ENCODE data around the gene PPP4R4.
"Not testable (repeated sequence)": the region's sequence is repeated elsewhere in the genome, so short reads cannot be mapped to it uniquely, and the experiment has no call there.

Gene PPP4R4

DNA sequence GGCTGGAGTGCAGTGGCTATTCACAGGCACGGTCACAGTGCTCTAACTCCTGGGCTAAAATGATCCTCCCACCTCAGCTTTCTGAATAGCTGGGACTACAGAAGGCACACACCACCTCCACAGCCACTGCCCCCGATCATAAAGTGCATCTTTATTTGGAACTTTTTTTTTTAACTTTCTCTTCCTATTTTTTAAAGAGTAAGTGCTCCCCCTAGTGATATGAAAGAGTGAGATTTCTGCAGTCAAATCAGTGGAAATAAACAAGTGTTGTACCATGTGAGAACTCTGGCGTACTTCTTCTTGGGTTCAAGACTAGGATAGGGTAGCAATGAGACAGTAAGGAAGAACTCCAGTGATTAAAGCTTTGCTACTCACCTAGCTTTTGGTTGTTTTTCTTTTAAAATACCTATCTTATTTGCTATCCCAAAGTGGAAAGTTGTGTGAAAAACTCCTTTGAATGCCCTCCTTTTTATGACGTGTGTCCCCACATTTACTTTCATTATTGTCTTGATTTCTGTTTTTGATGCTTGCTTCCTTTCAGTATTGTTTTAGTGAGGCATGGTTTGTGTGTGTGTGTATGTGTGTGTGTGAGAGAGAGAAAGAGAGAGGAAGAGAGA lies 6.6 kb downstream of the PPP4R4 start:
- DNase-seq, result peak; percentile 46

DNA sequence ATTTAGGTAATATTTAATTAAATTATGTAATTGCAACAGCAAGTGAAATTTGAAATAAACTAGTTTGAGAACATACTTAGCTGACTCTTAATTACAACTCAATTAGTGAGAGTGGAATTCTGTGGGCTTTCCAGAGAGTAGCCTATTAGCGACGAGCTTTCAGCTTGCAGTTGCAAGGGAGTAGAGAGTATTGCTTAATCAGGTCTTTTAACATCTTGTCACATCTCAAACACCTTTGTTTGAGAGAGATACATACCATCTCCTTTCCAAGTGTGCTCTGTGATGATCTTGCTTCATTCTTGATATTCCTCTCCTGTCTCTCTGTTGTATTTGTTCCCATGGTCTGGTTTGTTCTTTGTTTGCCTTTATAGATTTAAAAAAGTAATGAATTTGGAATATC lies 7.7 kb downstream of the PPP4R4 start:
- DNase-seq, result no peak

GRCh38 chr14:94192536-94192935 lies 18.4 kb downstream of the PPP4R4 start:
- no peak for DNase-seq

DNA sequence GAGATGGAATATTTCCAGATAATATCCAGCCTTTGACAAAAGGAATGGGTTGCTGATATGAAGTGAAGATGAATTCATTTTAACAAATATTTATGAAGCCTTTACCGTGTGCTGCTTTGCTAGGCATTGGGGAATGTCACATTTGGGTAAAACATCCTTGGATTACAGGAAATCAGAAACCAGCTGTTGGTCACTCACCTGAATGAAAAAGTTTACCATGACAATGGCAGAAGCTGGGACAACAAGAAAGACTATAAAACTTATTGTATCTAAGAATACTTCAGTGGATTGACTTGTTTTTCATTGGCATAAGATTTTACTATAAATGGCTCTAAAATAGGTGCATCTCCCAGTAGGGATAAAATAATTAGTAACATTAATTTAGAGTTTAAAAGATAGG lies 19.7 kb downstream of the PPP4R4 start:
- no peak for DNase-seq

- no peak for DNase-seq
Observed at GRCh38 chr14:94196057-94196456, 21.9 kb downstream of the PPP4R4 start.

GRCh38 chr14:94203473-94204210 lies 29.5 kb downstream of the PPP4R4 start:
- peak; percentile 30 for DNase-seq

GRCh38 chr14:94213021-94213420 lies 38.9 kb downstream of the PPP4R4 start:
- peak; percentile 82 for DNase-seq

DNA sequence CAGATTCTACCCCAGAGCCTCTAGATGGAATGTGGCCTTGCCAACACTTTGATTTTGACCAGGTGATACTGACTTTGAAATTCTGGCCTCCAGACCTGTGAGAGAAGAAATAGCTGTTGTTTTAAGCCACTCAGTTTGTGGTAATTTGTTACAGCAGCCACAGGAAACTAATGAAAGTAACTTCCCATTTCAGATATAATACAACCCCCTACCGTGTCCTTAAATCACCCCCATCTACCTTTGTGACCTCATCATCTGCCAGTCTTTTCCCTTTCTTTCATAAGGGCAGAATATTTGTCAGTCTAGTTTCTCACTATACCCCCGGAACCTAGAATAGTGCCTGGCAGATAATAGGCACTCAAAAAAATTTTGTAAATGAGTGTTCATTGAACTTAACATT lies 39.6 kb downstream of the PPP4R4 start:
- DNase-seq, result no peak

- DNase-seq, result no peak
Observed at GRCh38 chr14:94217116-94217515, 43.0 kb downstream of the PPP4R4 start.

- not testable (repeated sequence) for DNase-seq
Observed at GRCh38 chr14:94218198-94218886, 44.2 kb downstream of the PPP4R4 start.

- no peak for DNase-seq
Observed at GRCh38 chr14:94224040-94224439, 49.9 kb downstream of the PPP4R4 start.

- no peak for DNase-seq
Observed at GRCh38 chr14:94225460-94226378, 51.6 kb downstream of the PPP4R4 start.

DNA sequence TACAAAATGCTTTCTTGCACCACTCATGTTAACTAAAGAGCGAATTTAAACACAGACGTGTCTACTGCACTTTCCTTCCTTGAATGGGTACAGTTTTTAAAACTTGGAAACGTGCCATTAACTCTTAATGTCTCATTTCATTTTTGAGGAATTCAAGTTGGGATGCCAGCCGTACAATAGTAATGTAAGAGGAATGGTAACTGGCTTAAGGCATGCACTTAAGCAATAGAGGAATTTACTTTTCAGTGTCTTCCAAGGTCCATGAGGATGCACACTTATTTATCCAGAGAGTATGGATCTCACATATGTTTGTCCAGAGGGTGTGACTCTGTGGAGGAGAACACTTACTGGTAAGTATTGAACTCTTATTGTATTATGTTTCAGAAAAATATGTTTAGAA lies 52.9 kb downstream of the PPP4R4 start:
- peak; percentile 87 for DNase-seq

GRCh38 chr14:94237046-94237445 lies 62.9 kb downstream of the PPP4R4 start:
- DNase-seq, result no peak

DNA sequence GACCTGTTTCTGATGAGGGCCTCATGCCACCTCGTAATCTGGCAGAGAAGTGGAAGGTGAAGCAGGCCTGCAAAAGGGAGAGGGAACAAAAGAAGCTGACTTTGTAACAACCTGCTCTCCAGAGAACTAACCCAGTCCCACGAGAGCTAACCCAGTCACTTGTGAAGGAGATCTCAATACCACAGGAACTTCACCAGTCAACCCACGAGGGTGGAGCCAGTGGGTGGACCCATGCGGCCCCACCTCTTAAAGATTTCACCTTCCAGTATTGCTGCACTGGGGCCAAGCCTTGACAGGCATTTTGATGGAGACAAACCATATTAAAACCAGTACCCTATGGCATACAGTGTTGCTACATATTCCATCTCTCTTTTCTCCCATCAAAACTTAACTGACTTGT lies 63.9 kb downstream of the PPP4R4 start:
- DNase-seq, result no peak

DNA sequence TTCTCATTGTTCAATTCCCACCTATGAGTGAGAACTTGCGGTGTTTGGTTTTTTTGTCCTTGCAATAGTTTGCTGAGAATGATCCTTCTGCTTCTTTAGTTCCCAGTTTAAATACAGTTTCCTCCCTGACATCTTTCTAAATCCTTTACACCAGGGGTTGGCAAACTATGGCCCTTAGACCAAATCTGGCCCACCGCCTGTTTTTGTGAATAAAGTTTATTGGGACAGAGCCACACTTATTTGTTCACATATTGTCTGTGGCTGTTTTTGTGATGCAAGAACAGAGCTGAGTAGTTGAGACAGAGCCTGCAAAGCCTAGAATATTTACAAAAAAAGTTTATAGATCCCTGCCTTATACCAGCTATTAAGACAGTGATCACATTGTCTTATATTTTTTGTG lies 65.3 kb downstream of the PPP4R4 start:
- DNase-seq, result no peak

- no peak for DNase-seq
Observed at GRCh38 chr14:94244182-94244581, 70.1 kb downstream of the PPP4R4 start.

DNA sequence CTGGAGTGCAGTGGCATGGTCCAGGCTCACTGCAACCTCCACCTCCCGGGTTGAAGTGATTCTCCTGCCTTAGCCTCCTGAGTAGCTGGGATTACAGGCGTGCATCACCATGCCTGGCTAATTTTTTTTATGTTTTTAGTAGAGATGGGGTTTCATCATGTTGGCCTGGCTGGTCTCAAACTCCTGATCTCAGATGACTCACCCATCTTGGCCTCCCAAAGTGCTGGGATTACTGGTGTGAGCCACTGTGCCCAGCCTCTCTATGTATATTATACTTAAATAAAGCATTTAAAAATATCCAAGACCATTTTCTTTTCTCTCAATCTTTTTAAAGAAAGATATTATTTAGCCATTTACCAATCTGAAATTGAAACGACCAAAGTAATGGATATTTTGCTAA lies 90.1 kb downstream of the PPP4R4 start:
- DNase-seq, result peak; percentile 21

DNA sequence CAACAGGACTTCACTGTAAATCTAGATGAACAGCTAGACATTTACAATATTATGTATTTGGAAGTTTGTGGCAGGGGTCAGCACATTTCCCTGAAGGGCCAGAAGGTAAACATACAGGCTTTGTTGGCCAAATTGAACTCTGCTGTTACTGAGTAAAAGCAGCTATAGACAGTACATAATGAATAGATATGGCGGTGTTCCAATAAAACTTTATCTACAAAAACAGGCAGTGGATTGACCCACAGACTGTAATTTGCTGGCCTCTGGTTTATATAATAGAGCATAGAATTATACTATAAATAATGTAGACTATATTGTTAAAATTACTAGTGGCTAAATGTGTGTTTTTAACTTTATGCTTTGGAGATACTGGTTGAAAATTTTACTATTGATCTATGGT lies 93.2 kb downstream of the PPP4R4 start:
- no peak for DNase-seq

- DNase-seq, result not testable (repeated sequence)
Observed at GRCh38 chr14:94268582-94268981, 94.5 kb downstream of the PPP4R4 start.

DNA sequence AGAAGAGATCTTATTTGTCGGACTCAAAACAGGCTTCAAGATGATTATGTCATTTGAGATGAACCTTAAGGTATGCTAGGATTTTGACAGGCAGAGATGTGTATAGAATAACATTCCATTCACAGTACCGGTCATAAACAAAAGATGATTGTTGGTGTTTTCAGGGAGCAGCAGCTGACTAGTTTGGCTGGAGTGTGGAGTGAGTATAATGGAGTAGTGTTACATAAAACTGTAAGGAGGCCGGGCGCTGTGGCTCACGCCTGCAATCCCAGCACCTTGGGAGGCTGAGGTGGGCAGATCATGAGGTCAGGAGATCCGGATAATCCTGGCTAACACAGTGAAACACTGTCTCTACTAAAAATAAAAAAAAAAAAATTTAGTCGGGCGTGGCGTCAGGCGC lies 95.0 kb downstream of the PPP4R4 start:
- DNase-seq, result no peak

DNA sequence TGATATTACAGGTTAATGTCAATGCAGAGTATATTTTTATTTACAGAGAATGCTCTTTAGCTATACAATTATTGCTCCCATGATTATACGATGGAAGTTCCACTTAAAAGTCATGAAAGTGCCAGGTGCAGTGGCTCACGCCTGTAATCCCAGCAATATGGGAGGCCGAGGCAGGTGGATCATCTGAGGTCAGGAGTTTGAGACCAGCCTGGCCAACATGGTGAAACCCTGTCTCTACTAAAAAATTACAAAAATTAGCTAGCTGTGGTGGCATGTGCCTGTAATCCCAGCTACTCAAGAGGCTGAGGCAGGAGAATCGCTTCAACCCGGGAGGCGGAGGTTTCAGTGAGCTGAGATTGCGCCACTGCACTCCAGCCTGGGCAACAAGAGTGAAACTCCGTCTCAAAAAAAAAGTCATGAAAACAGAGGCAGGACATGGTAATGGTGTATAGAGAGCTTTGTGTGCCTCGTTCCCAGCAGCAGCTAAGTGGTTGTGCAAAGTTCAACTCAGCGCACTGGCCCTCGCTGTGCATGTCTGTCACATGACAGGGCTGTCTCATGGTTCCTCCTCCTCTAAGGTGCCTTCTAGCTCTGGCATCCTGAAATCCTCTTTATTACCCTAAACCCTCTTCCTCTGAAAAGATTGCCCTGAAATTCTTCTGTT lies 102.9 kb downstream of the PPP4R4 start:
- DNase-seq, result not testable (repeated sequence)
